Measurements from ENCODE around the gene GRWD1.
A peak's percentile ranks its signal among the peaks of the same experiment; 100 is the strongest.

Gene GRWD1

DNA sequence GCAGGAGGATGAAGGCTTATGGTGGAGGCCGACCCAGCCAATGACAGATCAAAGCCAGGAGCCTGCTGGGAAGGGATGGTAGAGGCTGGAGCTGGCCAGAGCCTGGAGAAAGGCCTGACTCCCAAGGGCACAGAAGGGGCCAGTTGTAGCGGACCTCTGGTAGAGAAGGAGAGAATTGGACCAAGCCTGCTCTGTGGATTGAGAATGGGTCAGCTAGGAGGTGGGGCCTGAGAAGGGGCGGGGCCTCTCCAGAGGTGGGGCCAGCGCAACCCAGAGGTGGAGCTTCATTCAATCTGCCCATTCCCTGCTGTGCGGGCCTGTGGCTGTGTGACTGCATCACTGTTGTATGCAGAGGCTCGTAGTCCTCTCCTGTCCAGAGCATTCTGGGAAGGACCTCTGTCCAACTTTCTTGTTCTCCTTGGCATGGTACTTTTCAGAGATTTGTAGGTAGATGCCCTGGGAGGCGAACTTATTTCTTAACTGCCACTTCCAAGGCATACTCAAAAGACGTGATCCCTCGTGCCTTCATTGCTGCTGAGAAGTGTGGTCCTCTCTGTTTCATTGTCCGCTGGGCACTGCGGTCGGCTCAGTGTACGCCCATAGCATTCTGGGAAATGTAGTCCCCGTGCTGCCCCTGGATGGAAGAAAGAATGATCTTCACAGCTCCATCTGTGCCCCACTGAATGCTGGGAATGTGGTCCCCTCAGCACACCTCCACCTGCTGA is 45.6 kb upstream of the GRWD1 start (continued):
- TF ChIP-seq, protein P1, sequence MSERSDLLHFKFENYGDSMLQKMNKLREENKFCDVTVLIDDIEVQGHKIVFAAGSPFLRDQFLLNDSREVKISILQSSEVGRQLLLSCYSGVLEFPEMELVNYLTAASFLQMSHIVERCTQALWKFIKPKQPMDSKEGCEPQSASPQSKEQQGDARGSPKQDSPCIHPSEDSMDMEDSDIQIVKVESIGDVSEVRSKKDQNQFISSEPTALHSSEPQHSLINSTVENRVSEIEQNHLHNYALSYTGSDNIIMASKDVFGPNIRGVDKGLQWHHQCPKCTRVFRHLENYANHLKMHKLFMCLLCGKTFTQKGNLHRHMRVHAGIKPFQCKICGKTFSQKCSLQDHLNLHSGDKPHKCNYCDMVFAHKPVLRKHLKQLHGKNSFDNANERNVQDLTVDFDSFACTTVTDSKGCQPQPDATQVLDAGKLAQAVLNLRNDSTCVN (tag by site-specific recombination; optimal IDR thresholded peaks at IDR 0.05): no peak
- TF ChIP-seq, protein P2, sequence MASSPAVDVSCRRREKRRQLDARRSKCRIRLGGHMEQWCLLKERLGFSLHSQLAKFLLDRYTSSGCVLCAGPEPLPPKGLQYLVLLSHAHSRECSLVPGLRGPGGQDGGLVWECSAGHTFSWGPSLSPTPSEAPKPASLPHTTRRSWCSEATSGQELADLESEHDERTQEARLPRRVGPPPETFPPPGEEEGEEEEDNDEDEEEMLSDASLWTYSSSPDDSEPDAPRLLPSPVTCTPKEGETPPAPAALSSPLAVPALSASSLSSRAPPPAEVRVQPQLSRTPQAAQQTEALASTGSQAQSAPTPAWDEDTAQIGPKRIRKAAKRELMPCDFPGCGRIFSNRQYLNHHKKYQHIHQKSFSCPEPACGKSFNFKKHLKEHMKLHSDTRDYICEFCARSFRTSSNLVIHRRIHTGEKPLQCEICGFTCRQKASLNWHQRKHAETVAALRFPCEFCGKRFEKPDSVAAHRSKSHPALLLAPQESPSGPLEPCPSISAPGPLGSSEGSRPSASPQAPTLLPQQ (tag by site-specific recombination; IDR thresholded peaks at IDR 0.05): peak; percentile 68; the same call in 1 of the 2 replicates
- TF ChIP-seq YY2 (tag by site-specific recombination; IDR thresholded peaks at IDR 0.05) (0 out of 2 replicates have a peak, but pooled peaks have one; percentile 38), SP2 (tag by site-specific recombination; IDR thresholded peaks at IDR 0.05) (peak; percentile 55), ZNF133 (tag by site-specific recombination; IDR thresholded peaks at IDR 0.05) (no peak), ZNF24 (tag by site-specific recombination; IDR thresholded peaks at IDR 0.05) (peak; percentile 80), REPIN1 (tag by site-specific recombination; IDR thresholded peaks at IDR 0.05; ENCODE audit: low read depth) (no peak), ZSCAN30 (tag by site-specific recombination; IDR thresholded peaks at IDR 0.05) (0 out of 2 replicates have a peak, but pooled peaks have one; percentile 24), ZNF239 (tag by site-specific recombination; IDR thresholded peaks at IDR 0.05) (no peak), ZFP37 (tag by site-specific recombination; IDR thresholded peaks at IDR 0.05) (0 out of 2 replicates have a peak, but pooled peaks have one; percentile 33), SP7 (tag by site-specific recombination; IDR thresholded peaks at IDR 0.05) (peak; percentile 55), ZNF776 (tag by site-specific recombination; IDR thresholded peaks at IDR 0.05; ENCODE audit: borderline replicate concordance) (no peak)
- TF ChIP-seq, protein P3, sequence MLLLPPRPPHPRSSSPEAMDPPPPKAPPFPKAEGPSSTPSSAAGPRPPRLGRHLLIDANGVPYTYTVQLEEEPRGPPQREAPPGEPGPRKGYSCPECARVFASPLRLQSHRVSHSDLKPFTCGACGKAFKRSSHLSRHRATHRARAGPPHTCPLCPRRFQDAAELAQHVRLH (tag by site-specific recombination; IDR thresholded peaks at IDR 0.05): peak; percentile 57; the same call in 1 of the 2 replicates

DNA sequence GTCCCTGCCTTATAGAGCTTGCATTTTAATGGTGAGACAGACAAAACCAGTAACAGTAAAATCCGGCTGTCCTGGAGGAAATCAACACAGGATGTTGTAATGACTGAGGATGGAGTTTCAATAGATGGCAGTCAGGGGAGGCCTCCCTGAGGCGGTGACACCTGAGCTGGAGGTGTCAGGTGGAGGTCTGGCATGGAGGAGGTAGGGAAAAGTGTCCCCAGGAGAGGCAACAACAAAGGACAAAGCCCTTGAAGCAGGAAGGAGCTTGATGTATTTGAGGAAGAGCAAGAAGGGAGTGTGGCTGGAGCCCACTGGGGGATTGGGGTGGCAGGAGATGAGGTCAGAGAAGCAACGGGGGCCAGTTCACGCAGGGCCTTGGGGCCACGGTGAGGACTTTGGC is 44.5 kb upstream of the GRWD1 start:
- CTCF ChIA-PET: interaction anchor here (0.7 to 7.0 kb wide), 3 partner anchors 11 to 183 kb away, joined by 3 to 69 read pairs (median 3); partner anchors contain the start of gene KDELR1
- no peaks in the 10 kb centered on the region for H3K36me3 ChIP-seq (ENCODE audit: control insufficient read depth in 2 of 2, insufficient read depth in 1 of 2, low read length in 2 of 2)
- no peaks in the 10 kb centered on the region for H3K9me3 ChIP-seq (ENCODE audit: control insufficient read depth, insufficient read depth, low read depth, low read length)
- no peak overlapping the region for H3K27ac ChIP-seq (ENCODE audit: extremely low read depth, low read depth, low read length)
- H3K4me1 ChIP-seq (ENCODE audit: control insufficient read depth, insufficient read depth, low read length): 0 out of 2 replicates have a peak, but pooled peaks cover 2% of the 10 kb centered on the region
- POLR2A ChIA-PET: interaction anchor here (0.7 to 1.9 kb wide), 4 partner anchors 10 to 38 kb away, joined by 3 to 10 read pairs (median 5); partner anchors contain the start of genes KDELR1, SYNGR4 and TMEM143
- no peak overlapping the region for H3K4me3 ChIP-seq (ENCODE audit: low read depth, low read length)
- TF ChIP-seq ZNF404 (tag by site-specific recombination; IDR thresholded peaks at IDR 0.05) (no peak), GLIS1 (tag by site-specific recombination; IDR thresholded peaks at IDR 0.05) (peak; percentile 87)

DNA sequence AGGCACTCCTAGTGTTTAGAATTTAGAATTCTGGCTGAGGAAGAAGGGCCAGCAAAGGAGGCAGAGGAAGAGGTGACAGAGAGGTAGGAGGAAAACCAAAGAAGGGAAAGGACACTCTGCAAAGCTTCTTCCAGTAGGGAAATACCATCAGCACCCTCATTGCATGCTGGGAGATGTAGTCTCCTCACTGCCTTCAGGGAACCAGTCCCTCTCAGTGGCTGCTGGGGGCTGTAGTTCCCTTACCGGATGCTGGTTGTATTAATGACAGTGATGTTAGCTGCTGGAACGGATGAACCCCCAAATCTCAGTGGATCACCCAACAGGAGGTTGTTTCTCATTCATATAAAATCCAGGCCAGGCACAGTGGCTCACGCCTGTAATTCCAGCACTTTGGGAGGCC is 42.2 kb upstream of the GRWD1 start:
- Histone ChIP-seq H3K4me1 (ENCODE audit: control insufficient read depth, insufficient read depth, low read length) (0 out of 2 replicates have a peak, but pooled peaks cover 2% of the 10 kb centered on the region), H3K27ac (ENCODE audit: extremely low read depth, low read depth, low read length) (0 out of 2 replicates have a peak overlapping the region, but pooled peaks have one; percentile 5), H3K9me3 (ENCODE audit: control insufficient read depth, insufficient read depth, low read depth, low read length) (no peaks in the 10 kb centered on the region), H3K4me3 (ENCODE audit: low read depth, low read length) (no peak overlapping the region), H3K36me3 (ENCODE audit: control insufficient read depth in 2 of 2, insufficient read depth in 1 of 2, low read length in 2 of 2) (no peaks in the 10 kb centered on the region)
- ChIA-PET CTCF (interaction anchor here (1.1 to 7.0 kb wide), 4 partner anchors 8 to 87 kb away, joined by 3 to 69 read pairs (median 6); partner anchors contain the start of gene KDELR1), POLR2A (interaction anchor here (0.7 to 1.9 kb wide), 3 partner anchors 12 to 301 kb away, joined by 3 to 6 read pairs (median 5); partner anchors contain the start of genes KDELR1, RPL18 and SPHK2)
- TF ChIP-seq, protein P4, sequence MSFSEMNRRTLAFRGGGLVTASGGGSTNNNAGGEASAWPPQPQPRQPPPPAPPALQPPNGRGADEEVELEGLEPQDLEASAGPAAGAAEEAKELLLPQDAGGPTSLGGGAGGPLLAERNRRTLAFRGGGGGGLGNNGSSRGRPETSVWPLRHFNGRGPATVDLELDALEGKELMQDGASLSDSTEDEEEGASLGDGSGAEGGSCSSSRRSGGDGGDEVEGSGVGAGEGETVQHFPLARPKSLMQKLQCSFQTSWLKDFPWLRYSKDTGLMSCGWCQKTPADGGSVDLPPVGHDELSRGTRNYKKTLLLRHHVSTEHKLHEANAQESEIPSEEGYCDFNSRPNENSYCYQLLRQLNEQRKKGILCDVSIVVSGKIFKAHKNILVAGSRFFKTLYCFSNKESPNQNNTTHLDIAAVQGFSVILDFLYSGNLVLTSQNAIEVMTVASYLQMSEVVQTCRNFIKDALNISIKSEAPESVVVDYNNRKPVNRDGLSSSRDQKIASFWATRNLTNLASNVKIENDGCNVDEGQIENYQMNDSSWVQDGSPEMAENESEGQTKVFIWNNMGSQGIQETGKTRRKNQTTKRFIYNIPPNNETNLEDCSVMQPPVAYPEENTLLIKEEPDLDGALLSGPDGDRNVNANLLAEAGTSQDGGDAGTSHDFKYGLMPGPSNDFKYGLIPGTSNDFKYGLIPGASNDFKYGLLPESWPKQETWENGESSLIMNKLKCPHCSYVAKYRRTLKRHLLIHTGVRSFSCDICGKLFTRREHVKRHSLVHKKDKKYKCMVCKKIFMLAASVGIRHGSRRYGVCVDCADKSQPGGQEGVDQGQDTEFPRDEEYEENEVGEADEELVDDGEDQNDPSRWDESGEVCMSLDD (tag by site-specific recombination; IDR thresholded peaks at IDR 0.05): peak; percentile 64; the same call in 1 of the 2 replicates
- no peak for TF ChIP-seq ZNF146 (tag by site-specific recombination; IDR thresholded peaks at IDR 0.05)
- peak; percentile 89 for TF ChIP-seq ZNF76 (tag by site-specific recombination; IDR thresholded peaks at IDR 0.05; ENCODE audit: borderline replicate concordance, low read depth)
- no peak for TF ChIP-seq ZNF24 (tag by site-specific recombination; IDR thresholded peaks at IDR 0.05)
- no peak for TF ChIP-seq IKZF3 (tag by site-specific recombination; IDR thresholded peaks at IDR 0.05)
- no peak for TF ChIP-seq ZNF433 (tag by site-specific recombination; IDR thresholded peaks at IDR 0.05; ENCODE audit: low read depth)
- TF ChIP-seq, protein P5, sequence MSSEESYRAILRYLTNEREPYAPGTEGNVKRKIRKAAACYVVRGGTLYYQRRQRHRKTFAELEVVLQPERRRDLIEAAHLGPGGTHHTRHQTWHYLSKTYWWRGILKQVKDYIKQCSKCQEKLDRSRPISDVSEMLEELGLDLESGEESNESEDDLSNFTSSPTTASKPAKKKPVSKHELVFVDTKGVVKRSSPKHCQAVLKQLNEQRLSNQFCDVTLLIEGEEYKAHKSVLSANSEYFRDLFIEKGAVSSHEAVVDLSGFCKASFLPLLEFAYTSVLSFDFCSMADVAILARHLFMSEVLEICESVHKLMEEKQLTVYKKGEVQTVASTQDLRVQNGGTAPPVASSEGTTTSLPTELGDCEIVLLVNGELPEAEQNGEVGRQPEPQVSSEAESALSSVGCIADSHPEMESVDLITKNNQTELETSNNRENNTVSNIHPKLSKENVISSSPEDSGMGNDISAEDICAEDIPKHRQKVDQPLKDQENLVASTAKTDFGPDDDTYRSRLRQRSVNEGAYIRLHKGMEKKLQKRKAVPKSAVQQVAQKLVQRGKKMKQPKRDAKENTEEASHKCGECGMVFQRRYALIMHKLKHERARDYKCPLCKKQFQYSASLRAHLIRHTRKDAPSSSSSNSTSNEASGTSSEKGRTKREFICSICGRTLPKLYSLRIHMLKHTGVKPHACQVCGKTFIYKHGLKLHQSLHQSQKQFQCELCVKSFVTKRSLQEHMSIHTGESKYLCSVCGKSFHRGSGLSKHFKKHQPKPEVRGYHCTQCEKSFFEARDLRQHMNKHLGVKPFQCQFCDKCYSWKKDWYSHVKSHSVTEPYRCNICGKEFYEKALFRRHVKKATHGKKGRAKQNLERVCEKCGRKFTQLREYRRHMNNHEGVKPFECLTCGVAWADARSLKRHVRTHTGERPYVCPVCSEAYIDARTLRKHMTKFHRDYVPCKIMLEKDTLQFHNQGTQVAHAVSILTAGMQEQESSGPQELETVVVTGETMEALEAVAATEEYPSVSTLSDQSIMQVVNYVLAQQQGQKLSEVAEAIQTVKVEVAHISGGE (tag by site-specific recombination; conservative IDR thresholded peaks at IDR 0.05; ENCODE audit: low read depth): peak; percentile 42; the same call in 1 of the 2 replicates
- no peak for TF ChIP-seq ZNF169 (tag by site-specific recombination; IDR thresholded peaks at IDR 0.05)

Measured in HEK293 (cell line).